ENCODE data around the gene CEP97.
"Not testable (repeated sequence)": the region's sequence is repeated elsewhere in the genome, so short reads cannot be mapped to it uniquely, and the experiment has no call there.

The CEP97 gene

DNA sequence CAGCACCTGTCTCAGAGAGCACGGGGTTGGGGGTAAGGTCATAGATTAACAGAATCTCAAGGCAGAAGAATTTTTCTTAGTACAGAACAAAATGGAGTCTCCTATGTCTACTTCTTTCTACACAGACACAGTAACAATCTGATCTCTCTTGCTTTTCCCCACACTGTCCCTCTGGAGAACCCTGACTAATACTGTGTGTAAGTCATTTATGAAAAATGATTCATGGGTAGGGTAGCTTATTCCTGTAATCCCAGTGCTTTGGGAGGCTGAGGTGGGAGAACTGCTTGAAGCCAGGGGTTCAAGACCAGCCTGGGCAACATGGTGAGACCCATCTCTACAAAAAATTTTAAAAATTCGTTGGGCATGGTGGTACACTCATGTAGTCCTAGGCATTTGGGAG is 19.8 kb upstream of the CEP97 start:
- not testable (repeated sequence) for DNase-seq

DNA sequence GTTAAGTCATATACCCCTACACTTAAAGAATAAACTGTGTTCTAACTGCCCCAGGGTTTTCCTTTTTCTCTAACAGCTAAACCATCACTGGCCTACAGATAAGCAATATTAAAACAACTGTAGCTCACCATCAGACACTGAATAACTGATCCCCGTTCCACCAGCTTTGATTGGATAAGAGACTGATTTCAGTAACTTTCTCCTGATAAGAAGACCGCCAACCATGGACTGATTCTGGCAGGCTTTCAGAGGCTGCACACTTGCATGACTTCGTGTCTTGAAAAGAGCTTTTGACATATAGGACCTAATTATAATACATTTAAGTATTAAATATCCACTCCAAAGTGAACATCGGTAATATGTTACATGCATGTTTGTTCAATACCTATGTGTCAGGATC is 15.3 kb upstream of the CEP97 start:
- DNase-seq: no peak

DNA sequence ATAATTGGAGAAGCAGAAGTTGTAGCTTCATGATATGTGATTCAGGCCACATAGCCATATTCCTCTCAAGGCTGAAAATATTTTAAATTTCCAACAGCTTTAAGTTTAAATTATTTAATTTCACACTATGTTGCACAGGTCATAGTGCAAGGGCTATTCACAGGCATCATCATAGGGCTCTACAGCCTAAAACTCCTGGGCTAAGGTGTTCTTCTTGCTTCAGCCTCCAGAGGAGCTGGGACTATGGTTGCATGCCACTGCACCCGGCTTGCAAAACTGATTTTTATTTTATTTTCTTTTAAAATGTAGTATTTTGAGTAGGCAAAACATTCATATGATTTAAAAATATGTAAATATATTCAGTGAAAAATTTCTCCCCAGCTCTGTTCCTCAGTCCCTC is 6.0 kb upstream of the CEP97 start:
- no peak for DNase-seq

DNA sequence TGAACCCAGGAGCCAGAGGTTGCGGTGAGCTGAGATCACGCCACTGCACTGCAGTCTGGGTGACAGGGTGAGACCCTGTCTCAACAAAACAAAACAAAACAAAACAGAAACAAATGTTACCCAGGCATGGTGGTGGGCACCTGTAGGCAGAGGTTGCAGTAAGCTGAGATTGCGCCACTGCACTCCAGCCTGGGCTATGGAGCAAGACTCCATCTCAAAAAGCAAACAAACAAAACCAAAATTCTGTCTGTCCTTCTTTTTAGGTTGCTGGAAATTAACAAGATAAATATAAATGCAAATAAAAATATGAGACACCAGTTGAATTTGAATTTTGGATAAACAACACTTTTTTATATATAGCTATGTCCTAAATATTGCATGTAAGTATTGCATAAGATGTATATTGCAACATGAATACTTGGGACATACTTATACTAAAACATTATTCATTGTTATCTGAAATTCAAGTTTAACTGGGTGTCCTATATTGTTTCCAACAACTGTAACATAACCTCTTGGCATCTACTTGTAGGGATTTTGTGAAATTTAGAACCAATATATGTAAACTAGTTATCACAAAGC is 4.7 kb upstream of the CEP97 start:
- DNase-seq: no peak

DNA sequence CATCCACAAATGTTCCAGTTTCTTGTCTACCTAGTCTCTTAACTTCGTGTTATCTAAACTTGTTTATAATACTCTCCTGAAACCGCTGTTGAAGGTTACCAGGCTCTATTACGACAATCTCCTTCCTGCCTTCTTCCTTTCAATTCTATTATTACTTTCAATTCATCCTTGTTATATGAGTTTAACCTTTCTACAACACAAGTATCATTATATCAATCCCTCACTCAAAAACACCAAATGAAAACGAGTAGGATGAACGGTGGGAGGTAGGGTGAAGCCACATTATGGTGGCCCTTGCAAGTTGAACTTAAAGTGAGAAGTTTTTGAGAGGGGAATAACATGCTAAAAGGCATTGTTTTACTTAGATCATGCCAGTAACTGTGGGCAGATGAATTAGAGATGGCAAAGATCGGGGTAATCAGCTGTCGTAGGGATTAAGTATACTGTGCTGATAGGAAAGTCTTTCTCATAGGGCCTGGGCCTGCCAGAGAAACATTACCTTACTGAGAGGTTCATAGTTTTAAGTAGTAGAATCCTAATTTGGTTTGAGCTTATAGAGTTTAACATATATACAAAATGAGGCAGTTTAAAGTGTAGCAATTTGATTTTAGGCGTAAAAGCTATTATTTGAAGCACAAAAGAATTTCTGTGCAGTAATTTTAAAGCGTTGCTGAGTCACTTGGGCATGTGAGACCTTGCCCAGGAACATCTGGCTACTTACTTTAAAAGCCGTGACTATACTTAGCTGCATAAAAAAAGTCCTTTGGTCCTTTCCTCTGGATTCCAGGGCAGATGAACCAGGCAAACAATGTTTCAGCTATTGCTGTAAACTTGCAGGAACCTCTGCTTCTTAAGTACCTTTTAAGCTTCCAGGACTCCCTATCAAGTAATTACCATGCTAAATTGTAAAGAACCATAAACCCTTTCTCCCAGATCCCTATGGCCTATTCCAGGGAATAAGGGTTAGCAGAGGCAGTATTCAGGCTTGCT is 3.3 kb upstream of the CEP97 start:
- DNase-seq: no peak

DNA sequence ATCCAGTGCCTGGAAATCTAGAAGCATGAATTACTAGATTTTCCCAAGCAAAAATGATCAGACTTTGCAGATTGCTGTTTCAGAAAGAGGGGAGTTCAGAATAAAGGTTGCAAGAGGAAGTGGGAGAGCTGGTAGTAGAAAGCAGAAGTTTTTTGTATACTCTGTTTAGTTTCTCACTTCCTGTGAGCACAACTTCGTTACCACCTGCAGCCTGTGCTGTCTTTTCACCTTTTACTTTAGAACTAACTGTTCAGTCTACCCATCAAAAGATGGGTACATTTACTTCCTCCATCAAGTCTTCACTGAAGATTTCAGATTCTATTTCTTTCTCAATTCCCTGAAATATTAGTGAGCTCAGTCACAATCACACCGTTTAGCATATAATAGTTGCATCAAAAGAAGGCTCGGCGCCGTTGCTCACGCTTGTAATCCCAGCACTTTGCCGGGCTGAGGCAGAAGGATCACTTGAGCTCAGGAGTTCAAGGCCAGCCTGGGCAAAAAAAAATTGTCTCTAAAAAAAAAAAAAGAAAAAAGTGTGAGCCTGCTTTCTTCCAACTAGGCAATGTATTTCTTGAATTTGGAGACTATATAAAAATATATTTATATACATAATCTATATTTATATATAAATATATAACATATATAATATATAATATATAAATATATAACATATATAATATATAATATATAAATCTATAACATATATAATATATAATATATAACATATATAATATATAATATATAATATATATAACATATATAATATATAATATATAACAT is 1.8 kb upstream of the CEP97 start:
- no peak for DNase-seq

DNA sequence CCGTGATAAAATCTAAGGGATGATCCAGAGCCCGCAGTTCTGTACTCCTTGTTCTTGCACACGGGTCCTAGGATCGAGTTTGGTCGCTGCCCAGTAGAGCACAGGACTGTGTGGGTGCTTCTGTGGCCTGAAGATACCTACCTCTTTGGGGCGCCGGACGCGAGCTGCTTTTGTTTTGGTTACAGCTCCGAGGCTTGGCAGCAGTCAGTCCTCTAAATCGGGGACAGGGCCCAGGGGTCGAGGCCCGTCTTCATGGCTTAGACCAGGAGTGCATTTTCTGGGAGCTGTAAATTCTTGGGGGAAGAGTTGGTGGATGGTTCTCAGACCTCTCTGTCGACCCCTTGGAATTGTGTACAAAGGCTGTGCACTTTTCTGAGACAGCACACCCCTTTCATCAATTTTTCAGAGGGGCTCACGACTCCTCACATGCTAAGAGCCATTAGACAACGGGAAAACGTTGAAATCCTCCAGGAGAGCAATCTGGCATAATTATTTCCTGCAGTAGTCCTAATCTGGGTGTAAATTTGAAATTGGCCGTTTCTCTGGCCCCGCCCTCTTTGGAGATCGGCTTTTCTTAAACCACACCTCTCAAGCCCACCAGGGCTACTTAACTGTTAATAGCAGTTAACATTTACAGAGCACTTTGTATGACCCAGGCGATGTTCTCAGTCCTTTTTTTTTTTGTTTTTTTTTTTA is 928 bp downstream of the CEP97 start:
- DNase-seq: peak in 1 of 2 donors; percentile 26

DNA sequence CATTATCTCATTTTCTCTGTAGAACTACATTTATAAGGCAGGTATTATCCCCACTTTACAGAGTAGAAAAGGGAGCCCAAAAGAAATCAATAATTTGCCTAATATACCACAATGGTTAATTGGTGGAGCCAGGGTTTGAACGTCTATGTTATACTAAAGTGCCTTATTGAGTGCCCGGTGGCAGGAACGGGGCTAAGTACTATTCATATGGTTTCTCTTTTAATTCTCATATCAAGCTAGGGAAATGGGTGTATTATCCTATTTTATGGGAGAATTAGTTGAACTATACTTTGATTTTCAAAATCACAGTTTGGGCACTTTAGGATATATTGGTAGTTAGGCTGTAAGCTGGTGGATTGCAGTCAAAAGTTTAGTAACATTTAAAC is 1.5 kb downstream of the CEP97 start:
- DNase-seq: no peak

DNA sequence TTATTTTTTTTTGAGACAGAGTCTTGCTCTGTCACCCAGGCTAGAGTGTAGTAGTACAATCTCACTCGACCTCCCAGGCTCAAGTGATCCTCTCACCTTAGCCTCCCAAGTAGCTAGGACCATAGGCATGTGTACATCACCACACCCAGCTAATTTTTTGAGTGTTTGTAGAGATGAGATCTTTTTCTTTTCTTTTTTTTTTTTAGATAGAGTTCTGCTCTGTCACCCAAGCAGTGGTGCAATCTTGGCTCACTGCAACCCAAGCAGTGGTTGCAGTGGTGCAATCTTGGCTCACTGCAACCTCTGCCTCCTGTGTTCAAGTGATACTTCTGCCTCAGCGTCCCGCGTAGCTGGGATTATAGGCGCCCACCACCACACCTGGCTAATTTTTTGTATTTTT is 5.2 kb downstream of the CEP97 start:
- no peak for DNase-seq

DNA sequence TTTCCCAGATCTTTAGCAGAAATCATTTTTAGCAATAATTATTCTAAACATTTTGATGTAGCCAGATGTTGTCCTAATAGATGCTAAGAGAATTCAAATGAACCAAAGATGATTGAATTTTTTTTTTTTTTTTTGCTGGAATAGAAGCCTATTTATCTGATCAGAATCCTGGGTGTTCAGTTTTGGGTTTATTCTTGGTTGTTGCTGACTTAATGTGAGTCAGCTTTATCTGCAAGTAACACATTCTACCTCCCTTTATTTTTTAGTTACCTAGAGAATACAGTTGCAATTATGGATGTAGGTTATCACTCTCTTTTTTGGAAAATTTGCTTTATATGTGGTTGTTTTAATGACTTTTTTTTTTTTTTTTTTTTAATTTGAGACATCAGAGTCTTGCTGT is 6.4 kb downstream of the CEP97 start:
- DNase-seq: no peak

DNA sequence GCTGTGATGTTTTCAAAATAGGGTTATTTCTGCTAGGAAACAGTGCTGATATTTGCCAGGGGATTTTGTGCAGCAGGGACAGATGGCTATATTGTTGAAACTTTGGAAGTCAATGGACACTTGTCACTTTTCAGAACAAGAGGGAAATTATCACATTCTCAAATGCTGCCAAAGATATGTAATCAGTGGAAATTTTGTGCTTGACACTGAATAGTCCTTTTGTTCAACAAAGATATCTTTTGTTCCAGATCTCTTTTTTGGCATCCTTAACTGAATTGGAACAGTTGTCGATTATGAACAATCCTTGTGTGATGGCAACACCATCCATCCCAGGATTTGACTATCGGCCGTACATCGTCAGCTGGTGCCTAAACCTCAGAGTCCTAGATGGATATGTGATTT is 7.8 kb downstream of the CEP97 start:
- DNase-seq: no peak

DNA sequence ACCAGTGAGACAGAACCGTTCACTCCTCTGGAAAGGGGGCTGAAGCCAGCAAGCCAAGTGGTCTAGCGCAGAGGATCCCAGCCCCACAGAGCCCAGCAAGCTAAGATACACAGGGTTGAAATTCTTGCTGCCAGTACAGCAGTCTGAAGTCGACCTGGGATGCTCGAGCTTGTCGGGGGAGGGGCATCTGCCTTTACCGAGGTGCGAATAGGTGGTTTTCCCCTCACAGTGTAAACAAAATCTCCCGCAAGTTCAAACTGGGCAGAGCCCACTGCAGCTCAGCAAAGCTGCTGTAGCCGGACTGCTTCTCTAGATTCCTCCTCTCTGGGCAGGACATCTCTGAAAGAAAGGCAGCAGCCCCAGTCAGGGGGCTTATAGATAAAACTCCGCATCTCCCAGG is 11.4 kb downstream of the CEP97 start:
- DNase-seq: no peak

DNA sequence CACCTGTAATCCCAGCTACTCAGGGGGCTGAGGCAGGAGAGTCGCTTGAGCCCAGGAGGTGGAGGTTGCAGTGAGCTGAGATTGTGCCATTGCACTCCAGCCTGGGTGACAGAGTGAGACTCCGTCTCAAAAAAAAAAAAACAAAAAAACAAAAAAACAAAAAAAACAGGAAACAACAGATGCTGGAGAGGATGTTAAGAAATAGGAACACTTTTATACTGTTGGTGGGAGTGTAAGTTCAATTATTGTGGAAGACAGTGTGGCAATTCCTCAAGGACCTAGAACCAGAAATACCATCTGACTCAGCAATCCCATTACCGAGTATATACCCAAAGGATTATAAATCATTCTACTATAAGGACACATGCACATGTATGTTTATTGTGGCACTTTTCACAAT is 17.5 kb downstream of the CEP97 start:
- DNase-seq: not testable (repeated sequence)

DNA sequence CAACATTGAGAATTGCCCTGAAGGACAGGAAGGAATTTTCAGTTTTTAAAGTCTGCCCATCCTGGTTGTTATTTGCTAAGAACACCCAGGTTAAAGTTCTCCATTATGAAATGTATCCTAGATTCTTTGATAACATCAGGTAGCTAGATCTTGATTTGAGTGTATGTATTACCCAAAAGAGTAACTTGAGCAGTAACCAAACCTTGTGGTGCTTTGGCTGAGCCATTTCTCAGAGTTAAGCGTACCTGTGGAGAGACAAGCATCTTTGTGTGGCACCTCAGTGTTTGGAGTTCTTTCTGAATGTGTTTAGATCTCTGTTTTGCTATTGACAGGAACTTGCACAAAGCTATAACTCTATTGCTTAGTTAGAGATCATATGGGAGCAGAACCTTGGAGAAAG is 20.4 kb downstream of the CEP97 start:
- no peak for DNase-seq

DNA sequence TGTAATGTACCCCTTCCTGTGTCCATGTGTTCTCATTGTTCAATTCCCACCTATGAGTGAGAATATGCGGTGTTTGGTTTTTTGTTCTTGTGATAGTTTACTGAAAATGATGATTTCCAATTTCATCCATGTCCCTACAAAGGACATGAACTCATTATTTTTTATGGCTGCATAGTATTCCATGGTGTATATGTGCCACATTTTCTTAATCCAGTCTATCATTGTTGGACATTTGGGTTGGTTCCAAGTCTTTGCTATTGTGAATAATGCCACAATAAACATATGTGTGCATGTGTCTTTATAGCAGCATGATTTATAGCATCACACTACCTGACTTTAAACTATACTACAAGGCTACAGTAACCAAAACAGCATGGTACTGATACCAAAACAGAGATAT is 21.5 kb downstream of the CEP97 start:
- not testable (repeated sequence) for DNase-seq

DNA sequence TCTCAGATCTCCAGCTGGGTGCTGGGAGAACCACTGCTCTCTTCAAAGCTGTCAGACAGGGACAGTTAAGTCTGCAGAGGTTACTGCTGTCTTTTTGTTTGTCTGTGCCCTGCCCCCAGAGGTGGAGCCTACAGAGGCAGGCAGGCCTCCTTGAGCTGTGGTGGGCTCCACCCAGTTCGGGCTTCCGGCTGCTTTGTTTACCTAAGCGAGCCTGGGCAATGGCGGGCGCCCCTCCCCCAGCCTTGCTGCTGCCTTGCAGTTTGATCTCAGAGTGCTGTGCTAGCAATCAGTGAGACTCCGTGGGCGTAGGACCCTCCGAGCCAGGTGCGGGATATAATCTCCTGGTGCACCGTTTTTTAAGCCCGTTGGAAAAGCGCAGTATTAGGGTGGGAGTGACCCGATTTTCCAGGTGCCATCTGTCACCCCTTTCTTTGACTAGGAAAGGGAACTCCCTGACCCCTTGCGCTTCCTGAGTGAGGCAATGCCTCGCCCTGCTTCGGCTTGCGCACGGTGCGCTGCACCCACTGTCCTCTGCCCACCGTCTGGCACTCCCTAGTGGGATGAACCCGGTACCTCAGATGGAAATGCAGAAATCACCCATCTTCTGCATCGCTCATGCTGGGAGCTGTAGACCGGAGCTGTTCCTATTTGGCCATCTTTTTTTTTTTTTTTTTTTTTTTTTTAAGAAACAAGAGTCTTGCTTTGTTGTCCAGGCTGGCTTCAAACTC is 29.1 kb downstream of the CEP97 start:
- DNase-seq: not testable (repeated sequence)

DNA sequence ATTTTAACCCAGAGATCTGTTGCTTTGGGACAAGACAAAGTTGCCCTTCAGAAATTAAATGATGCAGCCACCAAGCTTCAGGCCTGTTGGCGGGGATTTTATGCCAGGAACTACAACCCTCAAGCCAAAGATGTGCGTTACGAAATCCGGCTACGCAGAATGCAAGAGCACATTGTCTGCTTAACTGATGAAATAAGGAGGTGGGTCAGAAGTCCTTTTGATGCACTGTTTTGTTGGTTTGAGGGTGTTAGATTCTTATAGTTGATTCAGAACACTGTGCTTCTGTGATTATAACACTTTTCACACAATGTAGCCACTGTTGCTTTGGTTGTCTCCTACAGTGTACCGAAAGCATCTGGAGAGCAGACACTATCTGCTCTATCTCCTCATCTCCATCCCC is 33.8 kb downstream of the CEP97 start:
- no peak for DNase-seq

DNA sequence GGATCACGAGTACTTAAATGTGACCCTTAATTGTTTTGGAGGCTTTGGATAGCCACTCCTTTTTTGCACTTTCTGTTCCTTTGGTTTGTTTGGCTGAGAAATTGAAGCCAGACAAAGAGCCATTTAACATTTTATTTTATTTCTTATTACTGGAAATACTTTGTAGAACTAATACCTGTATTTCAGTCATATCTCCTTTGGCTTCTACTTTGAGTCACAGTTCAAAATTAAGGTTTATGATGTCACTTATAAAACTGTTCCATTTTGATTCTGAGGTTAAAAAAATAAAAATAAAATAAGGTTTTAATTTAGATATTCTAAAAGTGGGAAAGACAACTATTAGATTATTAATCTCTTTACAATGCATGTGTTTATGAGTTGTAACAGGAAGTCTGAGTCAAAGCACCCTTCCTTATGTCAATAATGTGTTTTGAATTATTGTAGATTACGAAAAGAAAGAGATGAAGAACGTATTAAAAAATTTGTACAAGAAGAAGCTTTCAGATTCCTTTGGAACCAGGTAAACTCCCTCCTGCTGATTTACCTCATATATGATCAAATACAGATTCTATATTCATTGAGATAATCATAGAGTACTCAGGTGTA is 37.7 kb downstream of the CEP97 start:
- DNase-seq: no peak

DNA sequence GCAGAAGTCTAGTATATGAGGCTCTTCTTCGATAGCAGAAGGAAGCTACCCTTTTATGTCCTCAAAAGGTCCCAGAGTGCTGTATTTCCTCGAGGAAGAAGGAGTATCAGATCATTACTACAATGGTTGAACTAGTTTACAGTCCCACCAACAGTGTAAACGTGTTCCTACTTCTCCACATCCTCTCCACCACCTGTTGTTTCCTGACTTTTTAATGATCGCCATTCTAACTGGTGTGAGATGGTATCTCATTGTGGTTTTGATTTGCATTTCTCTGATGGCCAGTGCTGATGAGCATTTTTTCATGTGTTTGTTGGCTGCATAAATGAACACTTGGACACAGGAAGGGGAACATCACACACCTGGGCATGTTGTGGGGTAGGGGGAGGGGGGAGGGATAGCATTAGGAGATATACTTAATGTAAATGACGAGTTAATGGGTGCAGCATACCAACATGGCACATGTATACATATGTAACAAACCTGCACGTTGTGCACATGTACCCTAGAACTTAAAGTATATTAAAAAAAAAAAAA is 53.4 kb downstream of the CEP97 start:
- DNase-seq: not testable (repeated sequence)

DNA sequence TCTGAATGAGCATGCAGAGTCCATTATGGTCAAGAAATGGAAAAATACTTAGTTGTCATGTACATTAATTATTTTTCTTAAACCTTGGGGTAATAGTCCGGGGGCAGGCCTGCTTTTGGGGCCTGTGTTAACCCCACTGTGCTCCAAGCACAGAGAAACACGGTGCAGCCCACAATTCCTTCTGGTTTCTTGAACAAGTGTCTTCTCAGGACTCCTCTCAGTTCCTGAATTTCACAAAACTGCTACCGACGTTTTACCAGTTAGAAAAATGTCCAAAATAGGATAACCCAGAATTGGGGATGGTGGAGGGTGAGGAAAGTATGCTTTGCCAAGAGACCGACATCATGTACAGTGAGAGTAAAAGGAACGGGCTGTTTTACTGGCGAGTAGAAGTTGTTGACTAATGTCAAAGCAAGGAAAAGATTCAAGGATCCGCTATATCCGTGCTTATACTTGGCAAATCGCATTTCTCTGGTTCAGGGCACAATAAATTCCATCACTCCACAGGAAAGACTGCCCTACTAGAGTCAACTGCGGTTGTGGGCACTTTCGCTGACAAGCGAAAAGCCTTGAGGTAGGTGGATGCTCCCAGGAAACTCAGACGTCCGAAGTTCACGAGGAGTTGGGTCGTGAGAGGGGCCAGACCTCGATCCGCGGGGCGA is 54.1 kb downstream of the CEP97 start:
- no peak for DNase-seq
